Measurements from ENCODE around the gene SEMA6D. TPM values are rescaled to one million over a fixed set of nuclear protein-coding genes. Genes with fewer than 3 reads are reported as not detected.

SEMA6D gene
- total and polyA plus RNA-seq, 2 donors (not counting 3 experiments of a cell fraction or from before 2014, with no cell fraction given), result 16.3 to 22.5 TPM

GRCh38 chr15:47794252-47794914, 77.1 kb downstream of the SEMA6D start:
- no peaks in the 10 kb centered on the region for H3K9me1 ChIP-seq (replicated peaks; ENCODE audit: control insufficient read depth, extremely low read depth, insufficient read depth, low read length)
- H3K9me3 ChIP-seq (replicated peaks; ENCODE audit: control insufficient read depth, insufficient read depth, low read length), result no peaks in the 10 kb centered on the region
- ChIA-PET CTCF (interaction anchor here (1.0 kb wide), 1 partner anchor 17 kb away, joined by 3 read pairs; no protein-coding TSS in a partner anchor), POLR2A (no interaction called here)
- H3K4me2 ChIP-seq (ENCODE audit: insufficient read depth, low read length), result no peak overlapping the region
- H3K27me3 ChIP-seq (ENCODE audit: control insufficient read depth in 2 of 2, insufficient read depth in 2 of 2, low read length in 2 of 2), result no peaks in the 10 kb centered on the region
- H3K79me2 ChIP-seq (ENCODE audit: control insufficient read depth, insufficient read depth, low read length), result no peaks in the 10 kb centered on the region
- no peaks in the 10 kb centered on the region for H3K4me1 ChIP-seq (ENCODE audit: control insufficient read depth, extremely low read depth, insufficient read depth, low read length)
- H4K20me1 ChIP-seq (replicated peaks; ENCODE audit: control insufficient read depth, extremely low read depth, insufficient read depth, low read length), result no peaks in the 10 kb centered on the region
- no peak overlapping the region for H3K27ac ChIP-seq (ENCODE audit: insufficient read depth, low read depth, low read length)
- dilution Hi-C loops (cut with MboI; ENCODE audit: extremely low pct_ligation_motif_present, low sequenced_read_pairs) (no loop called here), intact Hi-C loops (cut with micrococcal nuclease) (no loop called here)
- no peak overlapping the region for H3K4me3 ChIP-seq (replicated peaks in 1 of 3; ENCODE audit: insufficient read depth in 1 of 3, low read depth in 1 of 3, low read length in 3 of 3)
- DNase-seq (ENCODE audit: low read depth, low spot score) (no peak), FAIRE-seq (peak; percentile 42)
- BruUV-seq (replicated peaks), result no TSS peak
- no peaks in the 10 kb centered on the region for H3K36me3 ChIP-seq (ENCODE audit: control insufficient read depth in 2 of 2, extremely low read depth in 1 of 2, insufficient read depth in 2 of 2, low read length in 2 of 2)
- no peak overlapping the region for H2AFZ ChIP-seq (ENCODE audit: low read depth, low read length)
- H3K9ac ChIP-seq (replicated peaks; ENCODE audit: extremely low read depth, insufficient read depth, low read length), result no peak overlapping the region
- TF ChIP-seq GATA2 (IDR thresholded peaks at IDR 0.05; ENCODE audit: insufficient read depth, insufficient read length, low read depth, low read length) (peak; percentile 53), FOS (IDR thresholded peaks at IDR 0.05; ENCODE audit: borderline replicate concordance, insufficient read depth, low read length) (peak; percentile 42), CTCF (IDR thresholded peaks at IDR 0.05; ENCODE audit: extremely low read depth in 1 of 2, insufficient read depth in 1 of 2, low read depth in 1 of 2, low read length in 2 of 2) (no peak), POLR2AphosphoS5 (IDR thresholded peaks at IDR 0.05; ENCODE audit: insufficient read depth, low read depth, low read length) (no peak), POLR2A (IDR thresholded peaks at IDR 0.05; ENCODE audit: low read depth, low read length) (no peak)

Measured in endothelial cell of umbilical vein (primary cell).